D341Med (cell line): ENCODE data around the gene GLI1.
"Not testable (repeated sequence)": the region's sequence is repeated elsewhere in the genome, so short reads cannot be mapped to it uniquely, and the experiment has no call there.

Experiments used
- DNase-seq: peaks from one replicate; pipeline ENCODE4 v3.0.0; 2012; ENCODE audit warnings: low spot score

The GLI1 gene

GRCh38 chr12:57441846-57442427 is 17.6 kb upstream of the GLI1 start:
- DNase-seq = no peak

- not testable (repeated sequence) for DNase-seq
Measured at GRCh38 chr12:57444337-57444736, 15.2 kb upstream of the GLI1 start.

GRCh38 chr12:57444744-57445143 is 14.8 kb upstream of the GLI1 start:
- no peak for DNase-seq

- DNase-seq = no peak
Measured at GRCh38 chr12:57446292-57446960, 13.2 kb upstream of the GLI1 start.

GRCh38 chr12:57448669-57449068 is 10.9 kb upstream of the GLI1 start:
- no peak for DNase-seq

- no peak for DNase-seq
Measured at GRCh38 chr12:57449375-57449774, 10.2 kb upstream of the GLI1 start.

- DNase-seq = no peak
Measured at GRCh38 chr12:57450057-57450456, 9.5 kb upstream of the GLI1 start.

- DNase-seq = no peak
Measured at GRCh38 chr12:57451233-57451778, 8.3 kb upstream of the GLI1 start.

GRCh38 chr12:57452181-57452936 is 7.2 kb upstream of the GLI1 start:
- DNase-seq = peak; percentile 80

- peak; percentile 77 for DNase-seq
Measured at GRCh38 chr12:57452937-57453509, 6.6 kb upstream of the GLI1 start.

GRCh38 chr12:57454213-57454565 is 5.4 kb upstream of the GLI1 start:
- DNase-seq = no peak

- DNase-seq = peak; percentile 75
Measured at GRCh38 chr12:57454566-57455373, 4.8 kb upstream of the GLI1 start, which contains the start of gene INHBE. Gene INHBE (plus strand): TSS chr12:57455307. CDS start chr12:57455537, 230 bp downstream.

- DNase-seq = no peak
Measured at GRCh38 chr12:57455374-57456144, 4.0 kb upstream of the GLI1 start.

GRCh38 chr12:57456145-57456700 is 3.4 kb upstream of the GLI1 start:
- peak; percentile 71 for DNase-seq

GRCh38 chr12:57456737-57457490 is 2.7 kb upstream of the GLI1 start:
- no peak for DNase-seq

- no peak for DNase-seq
Measured at GRCh38 chr12:57458665-57459054, 925 bp upstream of the GLI1 start.

GRCh38 chr12:57459055-57459749 is 383 bp upstream of the GLI1 start:
- peak; percentile 84 for DNase-seq

- DNase-seq = no peak
Measured at GRCh38 chr12:57460468-57460784, 841 bp downstream of the GLI1 start.

GRCh38 chr12:57460841-57461275 is 1.3 kb downstream of the GLI1 start:
- no peak for DNase-seq
